ENCODE data around the gene LMX1B. TPM values are rescaled to one million over a fixed set of nuclear protein-coding genes. Genes with fewer than 3 reads are reported as not detected.

Gene LMX1B
- total RNA-seq, 1 experiment from 2014 or later, result 2.6 TPM

- Histone ChIP-seq H3K4me3 (ENCODE audit: low read depth in 2 of 2, low read length in 2 of 2) (0 out of 4 replicates have a peak overlapping the region, but pooled peaks of 1 of the 2 experiments have one; percentile 6), H3K27me3 (ENCODE audit: control insufficient read depth, insufficient read depth, low read length) (no peaks in the 10 kb centered on the region), H3K9me3 (ENCODE audit: control insufficient read depth, insufficient read depth, low read depth, low read length) (no peaks in the 10 kb centered on the region), H3K27ac (ENCODE audit: low read length) (no peak overlapping the region), H3K36me3 (ENCODE audit: control insufficient read depth, insufficient read depth, low read length) (no peaks in the 10 kb centered on the region), H3K4me1 (ENCODE audit: control insufficient read depth, insufficient read depth, low read length) (peaks cover 4% of the 10 kb centered on the region)
- ATAC-seq, result peak; percentile 64
- CTCF ChIA-PET, result interaction anchor here (1.2 to 2.9 kb wide), 3 partner anchors 24 to 77 kb away, joined by 3 to 33 read pairs (median 10); no protein-coding TSS in a partner anchor
- in situ Hi-C loops (cut with HindIII; ENCODE audit: low pct_unique_long_range_greater_than_20kb, low sequenced_read_pairs) (no loop called here), intact Hi-C loops (cut with micrococcal nuclease; ENCODE audit: unreplicated experiment) (no loop called here)
- POLR2A ChIA-PET, result interaction anchor here (0.7 kb wide), 1 partner anchor 26 kb away, joined by 6 read pairs; no protein-coding TSS in a partner anchor
- TF ChIP-seq, protein P1, sequence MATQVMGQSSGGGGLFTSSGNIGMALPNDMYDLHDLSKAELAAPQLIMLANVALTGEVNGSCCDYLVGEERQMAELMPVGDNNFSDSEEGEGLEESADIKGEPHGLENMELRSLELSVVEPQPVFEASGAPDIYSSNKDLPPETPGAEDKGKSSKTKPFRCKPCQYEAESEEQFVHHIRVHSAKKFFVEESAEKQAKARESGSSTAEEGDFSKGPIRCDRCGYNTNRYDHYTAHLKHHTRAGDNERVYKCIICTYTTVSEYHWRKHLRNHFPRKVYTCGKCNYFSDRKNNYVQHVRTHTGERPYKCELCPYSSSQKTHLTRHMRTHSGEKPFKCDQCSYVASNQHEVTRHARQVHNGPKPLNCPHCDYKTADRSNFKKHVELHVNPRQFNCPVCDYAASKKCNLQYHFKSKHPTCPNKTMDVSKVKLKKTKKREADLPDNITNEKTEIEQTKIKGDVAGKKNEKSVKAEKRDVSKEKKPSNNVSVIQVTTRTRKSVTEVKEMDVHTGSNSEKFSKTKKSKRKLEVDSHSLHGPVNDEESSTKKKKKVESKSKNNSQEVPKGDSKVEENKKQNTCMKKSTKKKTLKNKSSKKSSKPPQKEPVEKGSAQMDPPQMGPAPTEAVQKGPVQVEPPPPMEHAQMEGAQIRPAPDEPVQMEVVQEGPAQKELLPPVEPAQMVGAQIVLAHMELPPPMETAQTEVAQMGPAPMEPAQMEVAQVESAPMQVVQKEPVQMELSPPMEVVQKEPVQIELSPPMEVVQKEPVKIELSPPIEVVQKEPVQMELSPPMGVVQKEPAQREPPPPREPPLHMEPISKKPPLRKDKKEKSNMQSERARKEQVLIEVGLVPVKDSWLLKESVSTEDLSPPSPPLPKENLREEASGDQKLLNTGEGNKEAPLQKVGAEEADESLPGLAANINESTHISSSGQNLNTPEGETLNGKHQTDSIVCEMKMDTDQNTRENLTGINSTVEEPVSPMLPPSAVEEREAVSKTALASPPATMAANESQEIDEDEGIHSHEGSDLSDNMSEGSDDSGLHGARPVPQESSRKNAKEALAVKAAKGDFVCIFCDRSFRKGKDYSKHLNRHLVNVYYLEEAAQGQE (IDR thresholded peaks at IDR 0.05; ENCODE audit: insufficient read depth in 1 of 2, low read depth in 2 of 2, low read length in 1 of 2), result no peak
- TF ChIP-seq POLR2AphosphoS5 (IDR thresholded peaks at IDR 0.05; ENCODE audit: low read depth, low read length) (no peak), CTCF (IDR thresholded peaks at IDR 0.05) (no peak), TCF7L2 (IDR thresholded peaks at IDR 0.05; ENCODE audit: low read depth, low read length) (no peak), SIN3A (IDR thresholded peaks at IDR 0.05; ENCODE audit: borderline replicate concordance, insufficient read depth, low read depth, low read length) (no peak)
- no TSS peak for BruUV-seq (replicated peaks)
- DNase-seq (ENCODE audit: low read depth, low spot score), result no peak
Observed at GRCh38 chr9:126704157-126704891, 90.6 kb downstream of the LMX1B start.

- no TSS peak for BruUV-seq (replicated peaks)
- Histone ChIP-seq H3K4me1 (ENCODE audit: control insufficient read depth, insufficient read depth, low read length) (peaks cover 4% of the 10 kb centered on the region), H3K4me3 (ENCODE audit: low read depth in 2 of 2, low read length in 2 of 2) (peak overlapping the region in 1 of 2 experiments; percentile 27; a peak in 1 of 4 replicates), H3K36me3 (ENCODE audit: control insufficient read depth, insufficient read depth, low read length) (no peaks in the 10 kb centered on the region), H3K27ac (ENCODE audit: low read length) (no peak overlapping the region), H3K27me3 (ENCODE audit: control insufficient read depth, insufficient read depth, low read length) (no peaks in the 10 kb centered on the region), H3K9me3 (ENCODE audit: control insufficient read depth, insufficient read depth, low read depth, low read length) (no peaks in the 10 kb centered on the region)
- CTCF ChIA-PET, result interaction anchor here (0.8 to 2.9 kb wide), 4 partner anchors 25 to 76 kb away, joined by 3 to 33 read pairs (median 4); no protein-coding TSS in a partner anchor
- intact Hi-C loops (cut with micrococcal nuclease; ENCODE audit: unreplicated experiment) (loop anchor here (1.0 kb wide), 1 partner anchor 76 kb away; no protein-coding TSS in a partner anchor), in situ Hi-C loops (cut with HindIII; ENCODE audit: low pct_unique_long_range_greater_than_20kb, low sequenced_read_pairs) (no loop called here)
- peak; percentile 62 for ATAC-seq
- POLR2A ChIA-PET, result interaction anchor here (0.7 kb wide), 1 partner anchor 25 kb away, joined by 6 read pairs; no protein-coding TSS in a partner anchor
- DNase-seq (ENCODE audit: low read depth, low spot score), result peak; percentile 57
- TF ChIP-seq, protein P1 (IDR thresholded peaks at IDR 0.05; ENCODE audit: insufficient read depth in 1 of 2, low read depth in 2 of 2, low read length in 1 of 2), result 0 out of 4 replicates have a peak, but pooled peaks of 1 of the 2 experiments have one; percentile 32
- TF ChIP-seq CTCF (IDR thresholded peaks at IDR 0.05) (peak; percentile 89), TCF7L2 (IDR thresholded peaks at IDR 0.05; ENCODE audit: low read depth, low read length) (no peak)
Observed at GRCh38 chr9:126704892-126705766, 91.4 kb downstream of the LMX1B start.
